HCT116 (cell line): ENCODE measurements around the gene OR2B2. TPM values are rescaled to one million over a fixed set of nuclear protein-coding genes. Genes with fewer than 3 reads are reported as not detected.

Source experiments
- ATAC-seq: fragments of 200-7000 bp; cut with Tn5 transposase; 2 replicates; pipeline ENCODE4 v1.9.1; 2020; ENCODE audit warnings: mild to moderate bottlenecking, moderate library complexity
- BruUV-seq: library from RNA; stranded (reverse); fragments of 400-500 nt; replicated peaks from 2 replicates; lab custom pipeline; 2021; lab: Mats Ljungman, UMichigan
- CTCF ChIA-PET: fragments of 300-600 bp; sonication (Branson Sonifier 250); formaldehyde crosslinking; loops from one replicate; lab custom pipeline; 2021; ENCODE audit warnings: antibody characterized with exemption; lab: Charles Lee
- POLR2A ChIA-PET: fragments of 300-600, 350-600 bp; sonication (Branson Sonifier 250); formaldehyde crosslinking; loops from one replicate; lab custom pipeline; 2021; ENCODE audit warnings: antibody characterized with exemption; lab: Charles Lee
- RAD21 ChIA-PET, 2 experiments: fragments of 300-600 bp; sonication (Branson Sonifier 250); formaldehyde crosslinking; loops; one replicate each; lab custom pipeline; 2023; ENCODE audit warnings: low total read pairs in 2 of 2; ENCODE audit not compliant: uncharacterized antibody in 2 of 2, unreplicated experiment in 2 of 2, low non-redundant PET in 1 of 2; lab: Charles Lee
- DNase-seq: peaks from one replicate; pipeline ENCODE4 v3.0.0-alpha.2; 2010; ENCODE audit warnings: low read depth, low spot score
- H2AFZ ChIP-seq: fragments of 200-600 bp; shearing (Covaris generic), sonication (generic); 2 replicates; pipeline ENCODE4 v1.6.1; 2017; ENCODE audit warnings: low read depth, mixed run types, mixed read lengths, antibody characterized with exemption, low read length; ENCODE audit not compliant: poor library complexity, severe bottlenecking
- H3K27ac ChIP-seq: 2 replicates; pipeline ENCODE4 v1.5.1; 2012; ENCODE audit warnings: low read depth, low read length
- H3K27me3 ChIP-seq: fragments of 200-600 bp; sonication (generic); 2 replicates; pipeline ENCODE4 v1.6.1; 2016; ENCODE audit warnings: mixed run types, low read length, mixed read lengths; ENCODE audit not compliant: insufficient read depth
- H3K36me3 ChIP-seq, 2 experiments: fragments of 200-500 bp in 1 of 2; fragments of 200-600 bp in 1 of 2; sonication (Bioruptor generic) in 1 of 2; sonication (generic) in 1 of 2; 2 replicates each; pipeline versions ENCODE4 v1.5.1 to v1.6.1; 2014 to 2016; ENCODE audit warnings: low read length in 2 of 2, inconsistent platforms in 1 of 2, mixed read lengths in 1 of 2, mixed run types in 1 of 2; ENCODE audit not compliant: insufficient read depth in 2 of 2, control insufficient read depth in 1 of 2
- H3K4me1 ChIP-seq, 2 experiments: fragments of 200-600 bp in 1 of 2; sonication (generic) in 1 of 2; 2 replicates each; pipeline versions ENCODE4 v1.5.1 to v1.6.1; 2012 to 2017; ENCODE audit warnings: low read length in 2 of 2, inconsistent platforms in 1 of 2, mild to moderate bottlenecking in 1 of 2, mixed read lengths in 1 of 2, mixed run types in 1 of 2, moderate library complexity in 1 of 2; ENCODE audit not compliant: insufficient read depth in 2 of 2, control insufficient read depth in 1 of 2
- H3K4me2 ChIP-seq: fragments of 200-600 bp; sonication (generic); 2 replicates; pipeline ENCODE4 v1.6.1; 2017; ENCODE audit warnings: mixed run types, low read length, mixed read lengths
- H3K4me3 ChIP-seq, 2 experiments: fragments of 200-600 bp in 1 of 2; sonication (generic) in 1 of 2; replicated peaks in 1 of 2; 2 replicates each; pipeline ENCODE4 v1.5.1; 2011 to 2016; ENCODE audit warnings: low read length in 2 of 2, control low read depth in 1 of 2, low read depth in 1 of 2, mild to moderate bottlenecking in 1 of 2, mixed read lengths in 1 of 2, mixed run types in 1 of 2
- H3K79me2 ChIP-seq: fragments of 200-600 bp; sonication (generic); 2 replicates; pipeline ENCODE4 v1.6.1; 2017; ENCODE audit warnings: mild to moderate bottlenecking, mixed run types, low read length, moderate library complexity, mixed read lengths; ENCODE audit not compliant: insufficient read depth
- H3K9ac ChIP-seq: fragments of 200-600 bp; sonication (generic); 2 replicates; pipeline ENCODE4 v1.6.1; 2016; ENCODE audit warnings: low read length, mixed read lengths
- H3K9me2 ChIP-seq: fragments of 200-600 bp; sonication (generic), shearing (Covaris generic); 2 replicates; pipeline ENCODE4 v1.6.1; 2017; ENCODE audit warnings: mixed run types, mild to moderate bottlenecking, moderate library complexity; ENCODE audit not compliant: insufficient read depth
- H3K9me3 ChIP-seq, 2 experiments: fragments of 200-500 bp in 1 of 2; fragments of 200-600 bp in 1 of 2; sonication (Bioruptor generic) in 1 of 2; sonication (generic) in 1 of 2; 2 replicates each; pipeline ENCODE4 v1.6.1; 2014 to 2017; ENCODE audit warnings: low read length in 2 of 2, mixed read lengths in 2 of 2, inconsistent platforms in 1 of 2, low read depth in 1 of 2, mild to moderate bottlenecking in 1 of 2, mixed run types in 1 of 2, moderate library complexity in 1 of 2; ENCODE audit not compliant: control insufficient read depth in 1 of 2, insufficient read depth in 1 of 2
- H4K20me1 ChIP-seq: fragments of 200-600 bp; sonication (generic), shearing (Covaris generic); 2 replicates; pipeline ENCODE4 v1.6.1; 2017; ENCODE audit warnings: mixed run types, mild to moderate bottlenecking, moderate library complexity; ENCODE audit not compliant: insufficient read depth
- CBX3 ChIP-seq: IDR thresholded peaks from 2 replicates; pipeline ENCODE4 v1.6.1; 2012; ENCODE audit warnings: low read depth
- EGR1 ChIP-seq: IDR thresholded peaks from 2 replicates; pipeline ENCODE4 v1.6.1; 2012; ENCODE audit warnings: low read depth
- EZH2 ChIP-seq: fragments of 200-600 bp; sonication (generic); IDR thresholded peaks from 2 replicates; pipeline ENCODE4 v1.6.1; 2017; ENCODE audit warnings: antibody characterized with exemption, mixed run types
- RAD21 ChIP-seq: IDR thresholded peaks from 2 replicates; pipeline ENCODE4 v1.6.1; 2012; ENCODE audit warnings: low read depth, mild to moderate bottlenecking
- intact Hi-C: fragments of 100-400 bp; cut with micrococcal nuclease; formaldehyde crosslinking; loops from 2 replicates; pipeline ENCODE4 v1.10.0; 2022
- total RNA-seq: library from RNA; stranded (reverse); gene quantifications from one replicate; pipeline ENCODE4 v1.2.1, GENCODE V29; 2021; ENCODE audit not compliant: unreplicated experiment
- TF ChIP-seq, protein P1 (sequence below): IDR thresholded peaks from 2 replicates; pipeline ENCODE4 v1.6.1; 2012; ENCODE audit warnings: low read depth
- TF ChIP-seq, protein P2 (sequence below): IDR thresholded peaks from 2 replicates; pipeline ENCODE4 v1.6.1; 2012

Gene OR2B2
- total RNA-seq, 1 experiment from 2014 or later = not detected

DNA sequence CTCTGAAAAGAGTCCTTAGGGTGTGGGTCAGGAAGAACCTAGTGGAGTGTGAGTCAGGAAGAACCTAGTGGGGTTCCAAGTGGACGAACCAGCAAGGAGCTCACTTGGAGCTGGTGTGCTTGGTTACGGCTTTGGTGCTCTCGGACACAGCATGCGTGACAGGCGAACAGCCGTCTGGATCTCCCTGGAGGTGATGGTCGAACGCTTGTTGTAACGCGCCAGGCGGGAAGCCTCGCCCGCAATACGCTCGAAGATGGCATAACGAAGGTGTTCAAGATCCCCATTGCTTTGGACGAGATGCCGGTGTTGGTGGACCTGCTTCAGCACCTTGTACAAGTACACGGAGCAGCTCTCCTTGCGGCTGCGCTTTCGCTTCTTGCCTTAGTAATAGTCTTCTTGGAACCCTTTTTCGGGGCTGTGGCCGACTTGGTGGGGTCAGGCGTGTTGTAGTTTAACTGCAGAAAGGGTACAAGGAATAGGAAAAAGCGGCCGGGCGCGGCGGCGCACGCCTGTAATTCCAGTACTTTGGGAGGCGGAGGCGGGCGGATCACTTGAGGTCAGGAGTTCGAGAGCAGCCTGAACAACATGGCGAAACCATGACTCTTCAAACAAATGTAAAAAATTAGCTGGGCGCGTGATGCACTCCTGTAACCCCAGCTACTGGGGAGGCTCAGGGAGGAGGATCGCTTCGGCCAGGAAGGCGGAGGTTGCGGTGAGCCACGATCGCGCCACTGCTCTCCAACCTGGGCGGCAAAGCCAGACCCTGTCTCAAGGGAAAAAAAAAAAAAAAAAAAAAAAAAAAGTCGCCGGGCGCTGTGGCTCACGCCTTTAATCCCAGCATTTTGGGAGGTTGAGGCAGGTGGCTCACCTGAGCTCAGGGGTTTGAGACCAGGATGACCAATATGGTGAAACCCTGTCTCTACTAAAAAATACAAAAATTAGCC, 48.0 kb downstream of the OR2B2 start:
- H3K79me2 ChIP-seq = no peaks in the 10 kb centered on the region
- H3K36me3 ChIP-seq = no peaks in the 10 kb centered on the region
- no peak overlapping the region for H3K4me3 ChIP-seq
- H3K4me2 ChIP-seq = no peak overlapping the region
- no peaks in the 10 kb centered on the region for H3K9me3 ChIP-seq
- TF ChIP-seq CBX3 (no peak), EZH2 (no peak), EGR1 (no peak), RAD21 (no peak)
- TF ChIP-seq, protein P1, sequence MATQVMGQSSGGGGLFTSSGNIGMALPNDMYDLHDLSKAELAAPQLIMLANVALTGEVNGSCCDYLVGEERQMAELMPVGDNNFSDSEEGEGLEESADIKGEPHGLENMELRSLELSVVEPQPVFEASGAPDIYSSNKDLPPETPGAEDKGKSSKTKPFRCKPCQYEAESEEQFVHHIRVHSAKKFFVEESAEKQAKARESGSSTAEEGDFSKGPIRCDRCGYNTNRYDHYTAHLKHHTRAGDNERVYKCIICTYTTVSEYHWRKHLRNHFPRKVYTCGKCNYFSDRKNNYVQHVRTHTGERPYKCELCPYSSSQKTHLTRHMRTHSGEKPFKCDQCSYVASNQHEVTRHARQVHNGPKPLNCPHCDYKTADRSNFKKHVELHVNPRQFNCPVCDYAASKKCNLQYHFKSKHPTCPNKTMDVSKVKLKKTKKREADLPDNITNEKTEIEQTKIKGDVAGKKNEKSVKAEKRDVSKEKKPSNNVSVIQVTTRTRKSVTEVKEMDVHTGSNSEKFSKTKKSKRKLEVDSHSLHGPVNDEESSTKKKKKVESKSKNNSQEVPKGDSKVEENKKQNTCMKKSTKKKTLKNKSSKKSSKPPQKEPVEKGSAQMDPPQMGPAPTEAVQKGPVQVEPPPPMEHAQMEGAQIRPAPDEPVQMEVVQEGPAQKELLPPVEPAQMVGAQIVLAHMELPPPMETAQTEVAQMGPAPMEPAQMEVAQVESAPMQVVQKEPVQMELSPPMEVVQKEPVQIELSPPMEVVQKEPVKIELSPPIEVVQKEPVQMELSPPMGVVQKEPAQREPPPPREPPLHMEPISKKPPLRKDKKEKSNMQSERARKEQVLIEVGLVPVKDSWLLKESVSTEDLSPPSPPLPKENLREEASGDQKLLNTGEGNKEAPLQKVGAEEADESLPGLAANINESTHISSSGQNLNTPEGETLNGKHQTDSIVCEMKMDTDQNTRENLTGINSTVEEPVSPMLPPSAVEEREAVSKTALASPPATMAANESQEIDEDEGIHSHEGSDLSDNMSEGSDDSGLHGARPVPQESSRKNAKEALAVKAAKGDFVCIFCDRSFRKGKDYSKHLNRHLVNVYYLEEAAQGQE = no peak
- TF ChIP-seq, protein P2, sequence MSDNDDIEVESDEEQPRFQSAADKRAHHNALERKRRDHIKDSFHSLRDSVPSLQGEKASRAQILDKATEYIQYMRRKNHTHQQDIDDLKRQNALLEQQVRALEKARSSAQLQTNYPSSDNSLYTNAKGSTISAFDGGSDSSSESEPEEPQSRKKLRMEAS = no peak
- no peak for DNase-seq
- no peaks in the 10 kb centered on the region for H3K27me3 ChIP-seq
- H4K20me1 ChIP-seq = no peaks in the 10 kb centered on the region
- H3K9ac ChIP-seq = no peak overlapping the region
- peaks cover 4% of the 10 kb centered on the region; the same call in 1 of the 2 replicates for H3K9me2 ChIP-seq
- intact Hi-C loops = no loop called here
- POLR2A ChIA-PET = interaction anchor here (0.7 to 4.7 kb wide), 4 partner anchors 25 to 474 kb away, joined by 3 to 27 read pairs (median 3); a partner anchor contains a TSS
- no TSS peak for BruUV-seq
- ATAC-seq = no peak
- H2AFZ ChIP-seq = no peak overlapping the region
- RAD21 ChIA-PET = interaction anchor here in 1 of 2 experiments (0.7 kb wide), 1 partner anchor 15 kb away, joined by 3 read pairs; no protein-coding TSS in a partner anchor
- CTCF ChIA-PET = no interaction called here
- H3K27ac ChIP-seq = no peak overlapping the region
- peaks cover 2 to 9% of the 10 kb centered on the region in 2 experiments; a peak in 2 of 4 replicates for H3K4me1 ChIP-seq
